MM.1S (cell line): ENCODE results near the gene CACNA1I.

ENCODE experiments used
- DNase-seq: peaks from one replicate; pipeline ENCODE4 v3.0.0-alpha.2; 2015
- H2AFZ ChIP-seq: fragments of 300-600 bp; sonication (generic); 2 replicates; pipeline ENCODE4 v1.6.0; 2016; ENCODE audit warnings: antibody characterized with exemption, low read length
- H3F3A ChIP-seq: fragments of 300-600 bp; sonication (generic); 2 replicates; pipeline ENCODE4 v1.6.1; 2016; ENCODE audit warnings: mild to moderate bottlenecking, antibody characterized with exemption, low read length, moderate library complexity, mixed read lengths; ENCODE audit not compliant: insufficient read depth
- H3K27ac ChIP-seq: fragments of 300-600 bp; sonication (generic); 2 replicates; pipeline ENCODE4 v1.5.1; 2016; ENCODE audit warnings: mild to moderate bottlenecking, low read length
- H3K27me3 ChIP-seq: fragments of 300-600 bp; sonication (generic); replicated peaks from 2 replicates; pipeline ENCODE4 v1.6.0; 2016; ENCODE audit warnings: low read length; ENCODE audit not compliant: insufficient read depth
- H3K36me3 ChIP-seq: fragments of 300-600 bp; sonication (generic); replicated peaks from 2 replicates; pipeline ENCODE4 v1.6.1; 2016; ENCODE audit warnings: mild to moderate bottlenecking, low read length, mixed read lengths; ENCODE audit not compliant: insufficient read depth
- H3K4me1 ChIP-seq: fragments of 300-600 bp; sonication (generic); 2 replicates; pipeline ENCODE4 v1.6.1; 2016; ENCODE audit warnings: low read length, mixed read lengths
- H3K4me2 ChIP-seq: fragments of 300-600 bp; sonication (generic); 2 replicates; pipeline ENCODE4 v1.6.0; 2016; ENCODE audit warnings: low read depth, low read length
- H3K4me3 ChIP-seq: fragments of 300-600 bp; sonication (generic); 2 replicates; pipeline ENCODE4 v1.5.1; 2016; ENCODE audit warnings: low read length, mixed read lengths
- H3K79me2 ChIP-seq: fragments of 300-600 bp; sonication (generic); 2 replicates; pipeline ENCODE4 v1.6.1; 2016; ENCODE audit warnings: mixed run types, low read length, mixed read lengths
- H3K9ac ChIP-seq: fragments of 300-600 bp; sonication (generic); 2 replicates; pipeline ENCODE4 v1.6.1; 2016; ENCODE audit warnings: low read length, mixed read lengths
- H3K9me2 ChIP-seq: fragments of 300-600 bp; sonication (generic); replicated peaks from 2 replicates; pipeline ENCODE4 v1.6.1; 2016; ENCODE audit warnings: mild to moderate bottlenecking, low read length, mixed read lengths; ENCODE audit not compliant: insufficient read depth
- H3K9me3 ChIP-seq: fragments of 300-600 bp; sonication (generic); replicated peaks from 2 replicates; pipeline ENCODE4 v1.6.1; 2016; ENCODE audit warnings: mild to moderate bottlenecking, low read length, mixed read lengths; ENCODE audit not compliant: insufficient read depth
- H4K20me1 ChIP-seq: fragments of 300-600 bp; sonication (generic); 2 replicates; pipeline ENCODE4 v1.6.1; 2016; ENCODE audit warnings: mild to moderate bottlenecking, low read length, moderate library complexity, mixed read lengths; ENCODE audit not compliant: insufficient read depth
- EZH2 ChIP-seq: fragments of 300-600 bp; sonication (generic); optimal IDR thresholded peaks from 2 replicates; pipeline ENCODE3; 2017; ENCODE audit warnings: low read depth, mild to moderate bottlenecking, antibody characterized with exemption, low read length, mixed read lengths
- EZH2phosphoT487 ChIP-seq: fragments of 300-600 bp; sonication (generic); IDR thresholded peaks from 2 replicates; pipeline ENCODE4 v1.6.1; 2018; ENCODE audit warnings: antibody characterized with exemption, low read length
- TF ChIP-seq, protein P1 (sequence below): fragments of 300-600 bp; sonication (generic); IDR thresholded peaks from 2 replicates; pipeline ENCODE4 v1.5.1; 2016; ENCODE audit warnings: antibody characterized with exemption, low read length, mixed read lengths

Gene CACNA1I

DNA sequence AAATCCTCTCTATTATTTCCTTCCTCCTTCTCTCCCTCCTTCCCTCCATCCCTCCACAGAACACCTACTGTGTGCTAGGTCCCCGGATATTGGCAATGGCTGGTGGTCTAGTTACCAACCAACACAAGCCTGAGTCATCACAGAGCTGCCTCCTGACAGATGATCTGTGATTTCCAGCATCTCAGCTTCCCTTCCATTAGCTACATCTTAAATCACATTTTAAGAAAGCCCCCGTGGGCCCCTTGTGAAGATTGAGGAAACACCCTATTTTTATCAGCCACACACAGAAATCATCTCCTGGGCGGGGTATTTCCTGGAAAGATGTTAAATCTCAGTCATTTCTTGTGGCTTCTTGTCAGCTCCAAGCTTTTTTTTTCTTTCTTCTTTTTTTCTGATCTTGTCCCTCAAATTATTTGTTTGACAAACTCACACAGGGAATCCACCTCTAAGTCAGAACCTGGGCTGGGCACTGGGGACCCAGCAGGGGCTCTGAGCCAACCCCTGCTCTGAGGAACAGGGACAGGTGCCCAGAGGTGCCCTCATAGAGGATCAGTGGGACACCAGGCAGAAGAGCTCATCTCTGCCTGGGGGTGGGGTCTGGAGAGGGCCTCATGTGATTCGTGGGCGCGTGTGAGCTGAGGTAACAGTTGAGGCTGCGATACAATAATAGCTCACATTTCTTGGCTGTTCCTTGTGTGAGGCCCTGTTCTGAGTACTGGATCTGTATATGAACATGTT lies 42.4 kb downstream of the CACNA1I start:
- H3K4me3 ChIP-seq = no peak overlapping the region
- no peaks in the 10 kb centered on the region for H3F3A ChIP-seq
- no peak overlapping the region for H2AFZ ChIP-seq
- H3K4me2 ChIP-seq = no peak overlapping the region
- DNase-seq = no peak
- H3K36me3 ChIP-seq = no peaks in the 10 kb centered on the region
- no peaks in the 10 kb centered on the region for H3K9me3 ChIP-seq
- H3K9me2 ChIP-seq = no peaks in the 10 kb centered on the region
- TF ChIP-seq, protein P1, sequence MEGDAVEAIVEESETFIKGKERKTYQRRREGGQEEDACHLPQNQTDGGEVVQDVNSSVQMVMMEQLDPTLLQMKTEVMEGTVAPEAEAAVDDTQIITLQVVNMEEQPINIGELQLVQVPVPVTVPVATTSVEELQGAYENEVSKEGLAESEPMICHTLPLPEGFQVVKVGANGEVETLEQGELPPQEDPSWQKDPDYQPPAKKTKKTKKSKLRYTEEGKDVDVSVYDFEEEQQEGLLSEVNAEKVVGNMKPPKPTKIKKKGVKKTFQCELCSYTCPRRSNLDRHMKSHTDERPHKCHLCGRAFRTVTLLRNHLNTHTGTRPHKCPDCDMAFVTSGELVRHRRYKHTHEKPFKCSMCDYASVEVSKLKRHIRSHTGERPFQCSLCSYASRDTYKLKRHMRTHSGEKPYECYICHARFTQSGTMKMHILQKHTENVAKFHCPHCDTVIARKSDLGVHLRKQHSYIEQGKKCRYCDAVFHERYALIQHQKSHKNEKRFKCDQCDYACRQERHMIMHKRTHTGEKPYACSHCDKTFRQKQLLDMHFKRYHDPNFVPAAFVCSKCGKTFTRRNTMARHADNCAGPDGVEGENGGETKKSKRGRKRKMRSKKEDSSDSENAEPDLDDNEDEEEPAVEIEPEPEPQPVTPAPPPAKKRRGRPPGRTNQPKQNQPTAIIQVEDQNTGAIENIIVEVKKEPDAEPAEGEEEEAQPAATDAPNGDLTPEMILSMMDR = no peak
- TF ChIP-seq EZH2phosphoT487 = no peak
- no peak for TF ChIP-seq EZH2
- peaks cover 67% of the 10 kb centered on the region for H3K27me3 ChIP-seq
- H3K4me1 ChIP-seq = no peaks in the 10 kb centered on the region
- no peak overlapping the region for H3K9ac ChIP-seq
- no peaks in the 10 kb centered on the region for H4K20me1 ChIP-seq
- no peaks in the 10 kb centered on the region for H3K79me2 ChIP-seq
- H3K27ac ChIP-seq = no peak overlapping the region

DNA sequence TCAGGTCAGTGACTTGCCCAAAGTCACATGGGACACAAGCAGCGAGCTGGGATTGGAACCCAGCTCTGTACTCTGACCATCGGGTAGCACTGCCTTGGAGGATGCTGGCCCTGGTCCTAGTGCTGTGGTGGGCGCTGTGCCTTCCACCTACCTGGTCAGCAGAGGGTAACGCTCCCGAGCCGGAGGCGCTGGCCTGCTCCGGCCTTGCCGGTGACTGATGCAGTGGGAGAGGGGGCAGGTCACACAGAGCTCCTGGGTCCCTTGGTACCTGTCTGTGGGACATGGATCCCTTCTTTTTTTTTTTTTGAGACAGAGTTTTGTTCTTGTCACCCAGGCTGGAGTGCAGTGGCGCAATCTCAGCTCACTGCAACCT lies 43.0 kb downstream of the CACNA1I start:
- H3K79me2 ChIP-seq = no peaks in the 10 kb centered on the region
- no peaks in the 10 kb centered on the region for H3K9me2 ChIP-seq
- H3F3A ChIP-seq = no peaks in the 10 kb centered on the region
- DNase-seq = no peak
- H3K4me2 ChIP-seq = no peak overlapping the region
- peaks cover 67% of the 10 kb centered on the region for H3K27me3 ChIP-seq
- H3K4me1 ChIP-seq = no peaks in the 10 kb centered on the region
- H3K27ac ChIP-seq = no peak overlapping the region
- no peaks in the 10 kb centered on the region for H3K9me3 ChIP-seq
- H4K20me1 ChIP-seq = no peaks in the 10 kb centered on the region
- no peaks in the 10 kb centered on the region for H3K36me3 ChIP-seq
- no peak overlapping the region for H3K4me3 ChIP-seq
- H2AFZ ChIP-seq = no peak overlapping the region
- TF ChIP-seq, protein P1 = no peak
- TF ChIP-seq EZH2phosphoT487 (no peak), EZH2 (no peak)
- H3K9ac ChIP-seq = no peak overlapping the region

DNA sequence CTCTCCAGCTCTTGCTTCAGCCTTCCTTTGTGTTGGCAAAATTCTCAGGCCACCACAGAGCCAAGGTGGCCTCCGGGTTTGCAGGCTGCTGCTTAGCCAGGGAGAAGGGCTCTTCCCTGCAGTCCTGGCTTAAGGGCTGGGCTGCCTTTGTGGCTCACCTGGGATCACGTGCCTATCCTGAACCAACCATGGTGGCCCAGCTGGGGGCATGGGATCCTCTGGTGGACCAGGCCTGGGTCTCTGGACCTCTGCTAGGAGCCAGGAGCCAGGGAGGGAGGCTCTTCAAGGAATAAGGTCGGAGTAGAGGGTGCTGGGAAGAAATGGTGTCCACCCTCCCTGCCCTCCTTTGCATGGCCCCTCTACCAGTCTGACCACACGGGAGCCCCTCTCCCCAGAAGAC lies 43.9 kb downstream of the CACNA1I start:
- no peak overlapping the region for H3K9ac ChIP-seq

More for the DNA sequence above, 43.9 kb downstream of the CACNA1I start:
- Histone ChIP-seq H3K27me3 (peaks cover 67% of the 10 kb centered on the region), H3K36me3 (no peaks in the 10 kb centered on the region), H3K9me2 (no peaks in the 10 kb centered on the region), H3K79me2 (no peaks in the 10 kb centered on the region), H2AFZ (no peak overlapping the region), H3K4me2 (no peak overlapping the region), H3K4me3 (no peak overlapping the region), H4K20me1 (no peaks in the 10 kb centered on the region), H3F3A (no peaks in the 10 kb centered on the region), H3K27ac (no peak overlapping the region), H3K4me1 (no peaks in the 10 kb centered on the region), H3K9me3 (no peaks in the 10 kb centered on the region)
- DNase-seq = no peak
- TF ChIP-seq, protein P1 = no peak
- TF ChIP-seq EZH2phosphoT487 = no peak
- no peak for TF ChIP-seq EZH2
